OCI-LY3 (cell line): ENCODE data around the gene LAMC3.

ENCODE experiments used
- H2AFZ ChIP-seq: fragments of 200-600, 300-600 bp; shearing (Covaris generic); 2 replicates; pipeline ENCODE4 v1.6.0; 2014; ENCODE audit warnings: antibody characterized with exemption, low read depth, low read length
- H3K27ac ChIP-seq: fragments of 200-600, 300-600 bp; sonication (generic); 2 replicates; pipeline ENCODE4 v1.5.1; 2014; ENCODE audit warnings: mild to moderate bottlenecking, low read length, moderate library complexity, mixed read lengths
- H3K27me3 ChIP-seq: fragments of 200-600, 300-600 bp; sonication (generic); 2 replicates; pipeline ENCODE4 v1.6.1; 2014; ENCODE audit warnings: low read depth, low read length, mixed read lengths
- H3K36me3 ChIP-seq: fragments of 200-600, 300-600 bp; sonication (generic); replicated peaks from 2 replicates; pipeline ENCODE3; 2014; ENCODE audit warnings: low read depth, low read length, mixed read lengths
- H3K4me1 ChIP-seq: fragments of 300-600, 200-600 bp; sonication (generic); 2 replicates; pipeline ENCODE4 v1.6.1; 2014; ENCODE audit warnings: low read length, mixed read lengths
- H3K4me2 ChIP-seq: fragments of 200-600, 300-600 bp; sonication (generic); 2 replicates; pipeline ENCODE4 v1.6.1; 2014; ENCODE audit warnings: low read length, mixed read lengths
- H3K4me3 ChIP-seq: fragments of 300-600, 200-600 bp; sonication (generic); 2 replicates; pipeline ENCODE4 v1.5.1; 2014; ENCODE audit warnings: antibody characterized with exemption, mild to moderate bottlenecking, low read length, moderate library complexity
- H3K79me2 ChIP-seq: fragments of 300-600, 200-600 bp; shearing (Covaris generic); 2 replicates; pipeline ENCODE4 v1.6.1; 2014; ENCODE audit warnings: mild to moderate bottlenecking, low read length, mixed read lengths
- H3K9ac ChIP-seq: fragments of 300-600, 200-600 bp; shearing (Covaris generic); 2 replicates; pipeline ENCODE4 v1.6.0; 2014; ENCODE audit warnings: mild to moderate bottlenecking, low read length, moderate library complexity
- H3K9me3 ChIP-seq: fragments of 200-600, 300-600 bp; shearing (Covaris generic); 2 replicates; pipeline ENCODE4 v1.6.1; 2014; ENCODE audit warnings: low read length, mixed read lengths; ENCODE audit not compliant: insufficient read depth
- H4K20me1 ChIP-seq: fragments of 200-600, 300-600 bp; sonication (generic); 2 replicates; pipeline ENCODE4 v1.6.1; 2016; ENCODE audit warnings: low read length, mixed read lengths; ENCODE audit not compliant: insufficient read depth
- EZH2phosphoT487 ChIP-seq: fragments of 200-600 bp; shearing (Covaris generic); IDR thresholded peaks from 2 replicates; pipeline ENCODE4 v1.6.1; 2018; ENCODE audit warnings: antibody characterized with exemption, mixed run types, low read depth
- TF ChIP-seq, protein P1 (sequence below): fragments of 200-600, 300-600 bp; sonication (generic); IDR thresholded peaks from 2 replicates; pipeline ENCODE4 v1.5.1; 2014; ENCODE audit warnings: antibody characterized with exemption, low read length, low read depth

LAMC3 gene

DNA sequence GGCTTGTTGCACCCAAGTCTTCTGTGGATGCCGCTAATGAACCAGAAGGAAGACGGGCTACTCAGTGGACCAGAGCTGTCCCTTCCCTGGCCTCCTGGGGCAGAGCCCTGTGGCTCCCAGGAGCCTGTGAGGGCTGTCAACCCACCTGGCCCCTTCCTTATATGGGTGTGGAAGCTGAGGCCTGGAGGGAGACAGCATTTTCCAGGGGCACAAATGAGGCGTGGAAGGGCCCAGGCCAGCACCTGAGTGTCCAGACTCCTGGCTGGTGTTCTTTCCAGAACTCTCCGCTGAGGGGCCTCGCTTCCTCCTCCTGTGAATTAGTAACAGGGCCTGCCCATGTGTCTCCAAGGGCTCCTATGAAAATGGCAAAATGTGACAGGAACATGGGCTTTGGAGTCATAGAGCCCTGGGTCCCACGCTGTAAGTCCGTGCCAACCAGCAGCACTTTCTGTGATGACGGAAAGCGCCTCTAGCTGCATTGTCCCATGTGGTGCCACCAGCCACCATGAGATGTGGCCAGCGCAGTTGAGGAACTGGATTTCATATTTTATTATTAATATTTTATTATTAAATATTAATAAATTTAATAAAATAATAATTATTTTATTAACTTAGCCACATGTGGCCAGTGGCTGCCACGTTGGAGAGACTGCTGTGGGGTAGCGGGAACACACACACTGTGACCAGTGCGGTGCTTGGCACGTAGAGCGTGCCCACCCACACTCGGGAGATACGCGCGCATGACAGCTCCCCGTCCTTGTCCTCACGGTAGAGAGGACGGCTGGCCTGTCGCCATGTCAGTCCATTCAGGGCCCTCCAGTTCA is 18.3 kb downstream of the LAMC3 start:
- Histone ChIP-seq H3K36me3 (no peaks in the 10 kb centered on the region), H3K27me3 (peaks cover 17% of the 10 kb centered on the region), H3K9me3 (no peaks in the 10 kb centered on the region), H3K9ac (no peak overlapping the region), H2AFZ (no peak overlapping the region), H4K20me1 (no peaks in the 10 kb centered on the region), H3K27ac (no peak overlapping the region), H3K79me2 (no peaks in the 10 kb centered on the region), H3K4me2 (no peak overlapping the region), H3K4me1 (peaks cover 3% of the 10 kb centered on the region; the same call in 1 of the 2 replicates), H3K4me3 (no peak overlapping the region)
- TF ChIP-seq EZH2phosphoT487 = no peak
- TF ChIP-seq, protein P1, sequence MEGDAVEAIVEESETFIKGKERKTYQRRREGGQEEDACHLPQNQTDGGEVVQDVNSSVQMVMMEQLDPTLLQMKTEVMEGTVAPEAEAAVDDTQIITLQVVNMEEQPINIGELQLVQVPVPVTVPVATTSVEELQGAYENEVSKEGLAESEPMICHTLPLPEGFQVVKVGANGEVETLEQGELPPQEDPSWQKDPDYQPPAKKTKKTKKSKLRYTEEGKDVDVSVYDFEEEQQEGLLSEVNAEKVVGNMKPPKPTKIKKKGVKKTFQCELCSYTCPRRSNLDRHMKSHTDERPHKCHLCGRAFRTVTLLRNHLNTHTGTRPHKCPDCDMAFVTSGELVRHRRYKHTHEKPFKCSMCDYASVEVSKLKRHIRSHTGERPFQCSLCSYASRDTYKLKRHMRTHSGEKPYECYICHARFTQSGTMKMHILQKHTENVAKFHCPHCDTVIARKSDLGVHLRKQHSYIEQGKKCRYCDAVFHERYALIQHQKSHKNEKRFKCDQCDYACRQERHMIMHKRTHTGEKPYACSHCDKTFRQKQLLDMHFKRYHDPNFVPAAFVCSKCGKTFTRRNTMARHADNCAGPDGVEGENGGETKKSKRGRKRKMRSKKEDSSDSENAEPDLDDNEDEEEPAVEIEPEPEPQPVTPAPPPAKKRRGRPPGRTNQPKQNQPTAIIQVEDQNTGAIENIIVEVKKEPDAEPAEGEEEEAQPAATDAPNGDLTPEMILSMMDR = no peak

DNA sequence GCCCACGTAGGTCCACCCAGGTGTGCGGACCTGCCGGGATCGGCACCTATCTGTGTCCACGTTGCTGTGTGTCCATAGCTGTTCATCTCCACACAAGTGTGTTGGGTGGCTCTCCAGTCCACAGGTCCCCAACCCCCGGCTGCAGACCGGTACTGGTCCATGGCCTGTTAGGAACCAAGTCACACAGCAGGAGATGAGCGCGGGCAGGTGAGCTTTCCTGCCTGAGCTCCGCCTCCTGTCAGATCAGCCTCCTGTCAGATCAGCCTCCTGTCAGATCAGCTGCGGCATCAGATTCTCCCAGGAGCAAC is 18.9 kb downstream of the LAMC3 start:
- H2AFZ ChIP-seq = no peak overlapping the region
- H4K20me1 ChIP-seq = no peaks in the 10 kb centered on the region
- H3K9me3 ChIP-seq = no peaks in the 10 kb centered on the region
- H3K4me3 ChIP-seq = no peak overlapping the region
- H3K27ac ChIP-seq = no peak overlapping the region
- H3K4me2 ChIP-seq = no peak overlapping the region
- H3K9ac ChIP-seq = no peak overlapping the region
- peaks cover 3% of the 10 kb centered on the region; the same call in 1 of the 2 replicates for H3K4me1 ChIP-seq
- no peaks in the 10 kb centered on the region for H3K36me3 ChIP-seq
- peaks cover 17% of the 10 kb centered on the region for H3K27me3 ChIP-seq
- no peak for TF ChIP-seq EZH2phosphoT487
- TF ChIP-seq, protein P1 = no peak
- H3K79me2 ChIP-seq = no peaks in the 10 kb centered on the region

DNA sequence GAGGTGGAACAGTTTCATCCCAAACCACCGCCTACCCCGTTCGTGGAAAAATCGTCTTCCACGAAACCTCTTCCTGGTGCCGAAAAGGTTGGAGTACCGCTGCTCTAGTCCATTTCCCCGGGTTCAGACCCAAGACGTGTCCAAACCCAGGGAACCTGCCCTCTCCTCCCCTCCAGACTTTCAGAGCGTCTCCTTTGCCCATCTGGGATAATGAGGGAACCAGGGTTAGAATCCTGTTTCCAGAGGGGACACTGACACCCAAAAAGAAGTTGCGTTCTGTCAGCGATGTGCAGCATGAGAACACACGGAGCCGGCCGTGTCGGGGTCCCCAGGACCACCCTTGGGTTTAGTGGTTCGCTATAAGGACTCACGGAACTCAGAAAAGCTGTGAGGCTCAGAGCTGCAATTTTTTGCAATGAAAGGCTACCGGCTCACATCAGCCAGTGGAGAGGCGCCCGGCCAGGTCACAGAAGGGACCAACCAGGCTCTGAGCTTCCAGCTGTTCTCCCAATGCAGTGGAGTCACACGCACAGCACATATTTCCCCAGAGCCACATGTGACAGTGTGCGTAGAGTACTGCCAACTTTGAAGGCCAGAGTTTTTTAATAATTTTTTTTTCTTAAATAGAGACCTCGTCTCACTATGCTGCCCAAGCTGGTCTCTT is 19.4 kb downstream of the LAMC3 start:
- Histone ChIP-seq H3K4me3 (no peak overlapping the region), H3K79me2 (no peaks in the 10 kb centered on the region), H3K4me2 (no peak overlapping the region), H3K36me3 (no peaks in the 10 kb centered on the region), H3K27me3 (peaks cover 14% of the 10 kb centered on the region), H4K20me1 (no peaks in the 10 kb centered on the region), H3K9me3 (no peaks in the 10 kb centered on the region), H2AFZ (no peak overlapping the region), H3K9ac (no peak overlapping the region), H3K4me1 (peaks cover 3% of the 10 kb centered on the region; the same call in 1 of the 2 replicates), H3K27ac (no peak overlapping the region)
- TF ChIP-seq, protein P1 = no peak
- no peak for TF ChIP-seq EZH2phosphoT487

DNA sequence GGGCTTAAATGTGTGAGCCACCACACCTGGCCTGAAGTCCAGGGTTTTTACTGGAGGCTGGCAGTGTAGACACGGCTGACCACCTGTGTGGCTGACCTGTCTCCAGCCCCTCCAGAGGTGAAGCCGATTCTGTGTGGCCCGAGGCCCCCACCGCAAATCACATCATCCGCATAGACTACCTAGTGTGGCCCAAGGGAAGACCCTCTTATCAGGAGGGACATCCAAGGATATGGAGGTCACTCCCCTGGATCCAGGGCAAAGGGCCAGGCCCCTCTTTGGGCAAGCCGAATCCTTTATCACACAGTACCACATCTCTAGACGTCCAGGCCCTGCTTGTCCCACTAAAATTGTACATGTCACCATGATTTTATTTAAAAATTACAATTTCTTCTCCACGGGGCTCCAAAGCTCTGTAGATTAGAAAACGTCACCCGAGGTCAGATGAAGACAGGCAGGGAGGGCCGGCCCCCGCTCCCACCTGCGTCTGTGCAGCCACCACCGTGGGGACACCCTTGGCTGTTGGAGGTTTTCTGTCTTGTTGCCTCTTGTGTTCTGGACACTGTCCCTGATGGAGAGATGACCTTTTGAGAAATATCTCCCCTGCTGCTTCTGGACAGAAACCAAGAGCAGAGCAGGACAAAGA is 20.1 kb downstream of the LAMC3 start:
- Histone ChIP-seq H3K79me2 (no peaks in the 10 kb centered on the region), H3K4me3 (no peak overlapping the region), H3K9me3 (no peaks in the 10 kb centered on the region), H4K20me1 (no peaks in the 10 kb centered on the region), H3K27ac (no peak overlapping the region), H3K27me3 (peaks cover 10% of the 10 kb centered on the region), H3K36me3 (no peaks in the 10 kb centered on the region), H2AFZ (no peak overlapping the region), H3K4me1 (peaks cover 3% of the 10 kb centered on the region; the same call in 1 of the 2 replicates), H3K4me2 (no peak overlapping the region), H3K9ac (no peak overlapping the region)
- no peak for TF ChIP-seq EZH2phosphoT487
- TF ChIP-seq, protein P1 = no peak
